K562 (cell line): Measurements from ENCODE around the gene TMEM191C. TPM values are rescaled to one million over a fixed set of nuclear protein-coding genes. Genes with fewer than 3 reads are reported as not detected.

Source experiments
- ATAC-seq: fragments of 200-7000 bp; cut with Tn5 transposase; 3 replicates; pipeline ENCODE4 v1.9.1; 2020; ENCODE audit warnings: moderate library complexity
- BruUV-seq: library from RNA; stranded (reverse); fragments of 400-500 nt; replicated peaks from 2 replicates; lab custom pipeline; 2021; lab: Mats Ljungman, UMichigan
- CTCF ChIA-PET: fragments of 300-600 bp; formaldehyde crosslinking; extraction: SDS; loops from one replicate; lab custom pipeline; 2021; ENCODE audit warnings: low intra/inter-chr PET ratio; lab: Yijun Ruan, JAX
- POLR2A ChIA-PET: fragments of 300-600, 350-650 bp; sonication (Branson Sonifier 250); formaldehyde crosslinking; extraction: SDS; loops from one replicate; lab custom pipeline; 2021; ENCODE audit warnings: antibody characterized with exemption, inconsistent platforms; lab: Yijun Ruan, JAX
- DNase-seq, 4 experiments: peaks; one replicate each; pipeline versions ENCODE4 v3.0.0 to v3.0.0-alpha.2; 2011 to 2018; ENCODE audit warnings: low spot score in 3 of 4, mixed read lengths in 3 of 4; ENCODE audit errors: extremely low read depth in 1 of 4
- FAIRE-seq: peaks from 2 replicates; lab custom pipeline; 2011; peaks lifted over from hg19 to GRCh38; lab: Jason Lieb, UNC
- H2AFZ ChIP-seq: 2 replicates; pipeline ENCODE4 v1.6.0; 2011; ENCODE audit warnings: low read depth, low read length, control low read depth, inconsistent platforms
- H3K27ac ChIP-seq: fragments of 200-600 bp; 3 replicates; pipeline ENCODE4 v1.8.0; 2011; ENCODE audit warnings: low read depth, mild to moderate bottlenecking, control low read depth, inconsistent platforms, low read length, moderate library complexity, mixed read lengths; ENCODE audit errors: extremely low read depth
- H3K27me3 ChIP-seq, 2 experiments: fragments of 300-600 bp in 1 of 2; 2 replicates in 1 of 2; 3 replicates in 1 of 2; pipeline versions ENCODE4 v1.6.0 to v1.8.0; 2011; ENCODE audit warnings: inconsistent platforms in 2 of 2, low read length in 2 of 2, mild to moderate bottlenecking in 1 of 2, mixed read lengths in 1 of 2, moderate library complexity in 1 of 2; ENCODE audit not compliant: control insufficient read depth in 2 of 2, insufficient read depth in 2 of 2
- H3K36me3 ChIP-seq: fragments of 300-600 bp; 3 replicates; pipeline ENCODE4 v1.8.0; 2011; ENCODE audit warnings: mild to moderate bottlenecking, low read length, inconsistent platforms; ENCODE audit not compliant: control insufficient read depth, insufficient read depth
- H3K4me1 ChIP-seq, 2 experiments: fragments of 200-600 bp in 1 of 2; replicated peaks in 1 of 2; 2 replicates in 1 of 2; 3 replicates in 1 of 2; pipeline versions ENCODE4 v1.5.1 to v1.8.0; 2011; ENCODE audit warnings: inconsistent platforms in 2 of 2, low read length in 2 of 2, mild to moderate bottlenecking in 1 of 2, mixed read lengths in 1 of 2, moderate library complexity in 1 of 2; ENCODE audit not compliant: control insufficient read depth in 2 of 2, insufficient read depth in 2 of 2
- H3K4me2 ChIP-seq: 2 replicates; pipeline ENCODE4 v1.6.1; 2011; ENCODE audit warnings: low read length, control low read depth, inconsistent platforms, mixed read lengths; ENCODE audit not compliant: insufficient read depth
- H3K4me3 ChIP-seq: fragments of 200-600 bp; sonication (generic), shearing (Covaris generic); 2 replicates; pipeline ENCODE4 v1.5.1; 2016; ENCODE audit warnings: control low read depth, inconsistent platforms
- H3K79me2 ChIP-seq: fragments of 200-600 bp; 3 replicates; pipeline ENCODE4 v1.8.0; 2011; ENCODE audit warnings: low read length, inconsistent platforms; ENCODE audit not compliant: control insufficient read depth, insufficient read depth
- H3K9ac ChIP-seq, 2 experiments: 2 replicates each; pipeline versions ENCODE4 v1.6.0 to v1.6.1; 2011; ENCODE audit warnings: low read depth in 2 of 2, low read length in 2 of 2, control low read depth in 1 of 2, inconsistent platforms in 1 of 2, mild to moderate bottlenecking in 1 of 2, mixed read lengths in 1 of 2; ENCODE audit not compliant: insufficient read depth in 1 of 2
- H3K9me1 ChIP-seq: one replicate; pipeline ENCODE4 v1.6.0; 2011; ENCODE audit warnings: inconsistent platforms, mild to moderate bottlenecking, low read length, moderate library complexity; ENCODE audit not compliant: control insufficient read depth, insufficient read depth
- H3K9me3 ChIP-seq: replicated peaks from 2 replicates; pipeline ENCODE4 v1.5.1; 2011; ENCODE audit warnings: low read depth, low read length, inconsistent platforms; ENCODE audit not compliant: control insufficient read depth, insufficient read depth
- H4K20me1 ChIP-seq: replicated peaks from 2 replicates; pipeline ENCODE4 v1.6.1; 2011; ENCODE audit warnings: low read length, inconsistent platforms, mixed read lengths; ENCODE audit not compliant: control insufficient read depth, insufficient read depth
- CTBP1 ChIP-seq: fragments of 450-650 bp; IDR thresholded peaks from 2 replicates; pipeline ENCODE4 v1.6.1; 2016; ENCODE audit warnings: borderline replicate concordance
- DMBX1 ChIP-seq: fragments of 250-450 bp; sonication (Bioruptor Pico); IDR thresholded peaks from 2 replicates; pipeline ENCODE4 v1.8.0; 2022; ENCODE audit warnings: inconsistent platforms, mild to moderate bottlenecking, moderate library complexity, borderline replicate concordance
- FOXA3 ChIP-seq, 2 experiments: fragments of 450-650 bp in 1 of 2; sonication (generic) in 1 of 2; formaldehyde crosslinking; IDR thresholded peaks in 1 of 2; conservative IDR thresholded peaks in 1 of 2; 2 replicates each; pipeline versions ENCODE4 v1.4.0 to v1.8.0; 2020 to 2022; ENCODE audit warnings: mild to moderate bottlenecking in 2 of 2, missing genetic modification reagents in 1 of 2
- FOXJ2 ChIP-seq: fragments of 200-800 bp; sonication (Bioruptor generic); IDR thresholded peaks from 2 replicates; pipeline ENCODE4 v1.6.1; 2016; ENCODE audit warnings: missing genetic modification characterization, missing compliant biosample characterization
- MBD1 ChIP-seq: fragments of 250-450 bp; sonication (Bioruptor Pico); IDR thresholded peaks from 2 replicates; pipeline ENCODE4 v1.8.0; 2022; ENCODE audit warnings: inconsistent platforms
- RBM14 ChIP-seq: fragments of 200-400 bp; formaldehyde crosslinking; IDR thresholded peaks from 2 replicates; pipeline ENCODE4 v1.6.1; 2018; ENCODE audit warnings: low read depth, mild to moderate bottlenecking, low read length, moderate library complexity, borderline replicate concordance; ENCODE audit not compliant: insufficient read depth
- SAFB2 ChIP-seq: fragments of 200-400 bp; formaldehyde crosslinking; IDR thresholded peaks from 2 replicates; pipeline ENCODE4 v1.6.1; 2018; ENCODE audit warnings: borderline replicate concordance, low read length, low read depth, moderate library complexity; ENCODE audit not compliant: severe bottlenecking
- SOX6 ChIP-seq: fragments of 450-650 bp; IDR thresholded peaks from 2 replicates; pipeline ENCODE4 v1.6.1; 2014; ENCODE audit warnings: mild to moderate bottlenecking
- SPI1 ChIP-seq: IDR thresholded peaks from 2 replicates; pipeline ENCODE4 v1.6.1; 2011; ENCODE audit warnings: low read depth, low read length, control low read depth, borderline replicate concordance
- SUPT5H ChIP-seq: fragments of 450-650 bp; IDR thresholded peaks from 2 replicates; pipeline ENCODE4 v1.6.1; 2016
- TAF15 ChIP-seq: fragments of 200-400 bp; formaldehyde crosslinking; IDR thresholded peaks from 2 replicates; pipeline ENCODE4 v1.6.1; 2017; ENCODE audit warnings: mild to moderate bottlenecking, low read depth, low read length, moderate library complexity
- YY1 ChIP-seq, 3 experiments: IDR thresholded peaks; 2 replicates each; pipeline ENCODE4 v1.6.1; 2011; ENCODE audit warnings: low read length in 2 of 3, mild to moderate bottlenecking in 2 of 3, moderate library complexity in 2 of 3, borderline replicate concordance in 1 of 3, control low read depth in 1 of 3, low read depth in 1 of 3; ENCODE audit not compliant: insufficient read depth in 3 of 3, insufficient replicate concordance in 2 of 3, control insufficient read depth in 1 of 3, insufficient read length in 1 of 3; ENCODE audit errors: extremely low read depth in 1 of 3
- ZMIZ1 ChIP-seq, 2 experiments: fragments of 150-350 bp in 1 of 2; IDR thresholded peaks; 2 replicates each; pipeline ENCODE4 v1.6.1; 2012 to 2016; ENCODE audit warnings: low read depth in 2 of 2, low read length in 2 of 2, mild to moderate bottlenecking in 1 of 2, moderate library complexity in 1 of 2
- ZNF76 ChIP-seq: fragments of 250-450 bp; sonication (Bioruptor Pico); IDR thresholded peaks from 2 replicates; pipeline ENCODE4 v1.4.0; 2020; ENCODE audit warnings: mild to moderate bottlenecking, moderate library complexity, borderline replicate concordance
- WGBS: fragments of 100-300 bp; shearing (Covaris generic); methylation state at CpG from one replicate; pipeline ENCODE4 v1.1.6; 2016; ENCODE audit warnings: low coverage, mixed read lengths; ENCODE audit not compliant: insufficient coverage; ENCODE audit errors: missing lambda C conversion rate; 5-methylcytosine and 5-hydroxymethylcytosine counted together
- in situ Hi-C: fragments of 300-500 bp; cut with MboI; formaldehyde crosslinking; loops from 4 replicates; pipeline ENCODE4 v1.15.0; 2018; ENCODE audit warnings: inconsistent platforms, mixed read lengths
- intact Hi-C: fragments of 100-400 bp; cut with micrococcal nuclease; formaldehyde crosslinking; loops from 2 replicates; pipeline ENCODE4 v1.14.2; 2022
- polyA plus RNA-seq, 8 experiments: library from polyadenylated mRNA; depleted of rRNA in 4 of 8; stranded (reverse) in 5 of 8; unstranded in 3 of 8; fragments of >200 nt; fragmentation: Nextera tagmentation in 2 of 8; fragmentation: Illumina TruSeq in 1 of 8; extraction: Ambion mirVana in 2 of 8; extraction: Trizol in 1 of 8; gene quantifications; 2 replicates each; pipeline versions ENCODE4 v1.2.1 to v1.2.3, GENCODE V29; 2011 to 2014; ENCODE audit warnings: inconsistent platforms in 1 of 8, missing spikeins in 1 of 8
- total RNA-seq, 7 experiments: library from RNA; depleted of rRNA in 6 of 7; stranded (reverse); fragments of >200 nt in 6 of 7; fragmentation: Illumina TruSeq in 2 of 7; extraction: Trizol in 2 of 7; gene quantifications; 2 replicates each; pipeline versions ENCODE4 v1.2.1 to v1.2.3, GENCODE V29; 2011 to 2021; ENCODE audit warnings: low replicate concordance in 1 of 7

TMEM191C gene
- total and polyA plus RNA-seq, 9 of the 15 experiments (the other 6 are each of a cell fraction or from before 2014, with no cell fraction given): 0.15 to 7.1 (median 1.1) TPM

- ATAC-seq (no peak), DNase-seq (no peak), FAIRE-seq (no peak)
- Histone ChIP-seq H4K20me1 (peaks cover 75% of the 10 kb centered on the region), H3K4me3 (no peak overlapping the region), H3K4me2 (no peak overlapping the region), H2AFZ (no peak overlapping the region), H3K36me3 (peaks cover 79% of the 10 kb centered on the region), H3K9me3 (no peaks in the 10 kb centered on the region), H3K27ac (no peak overlapping the region), H3K27me3 (no peaks in the 10 kb centered on the region), H3K4me1 (peaks cover 0 to 80% of the 10 kb centered on the region in 2 experiments; a peak in 3 of 5 replicates), H3K9ac (peak overlapping the region in 1 of 2 experiments; percentile 73; a peak in 2 of 4 replicates), H3K79me2 (peaks cover 42% of the 10 kb centered on the region), H3K9me1 (peaks cover 25% of the 10 kb centered on the region)
- POLR2A ChIA-PET: interaction anchor here (0.6 to 1.2 kb wide), 3 partner anchors 206 to 877 kb away, joined by 3 read pairs; no protein-coding TSS in a partner anchor
- intact Hi-C loops: no loop called here
- 93% methylated on average over 33 of the region's 33 CpGs for WGBS
- CTCF ChIA-PET: no interaction called here
- no TSS peak for BruUV-seq
- in situ Hi-C loops: no loop called here
- no peak for TF ChIP-seq DMBX1 (CRISPR knock-in tag)
- no peak for TF ChIP-seq FOXJ2 (tag)
- peak; percentile 50; the same call in 1 of the 2 replicates for TF ChIP-seq TAF15
- TF ChIP-seq SPI1: no peak
- TF ChIP-seq ZNF76 (CRISPR knock-in tag): no peak
- TF ChIP-seq FOXA3 (CRISPR knock-in tag; conservative IDR thresholded peaks at IDR 0.05 in 1 of 2, IDR thresholded peaks at IDR 0.05 in 1 of 2): peak in 1 of 2 experiments; percentile 62; a peak in 1 of 4 replicates
- no peak for TF ChIP-seq SAFB2
- 0 out of 2 replicates have a peak, but pooled peaks have one; percentile 53 for TF ChIP-seq RBM14
- TF ChIP-seq CTBP1: no peak
- TF ChIP-seq ZMIZ1 (IDR thresholded peaks at IDR 0.05; ENCODE audit: low read depth in 2 of 2, low read length in 2 of 2): no peak
- no peak for TF ChIP-seq SOX6
- peak in 1 of 3 experiments; percentile 5 for TF ChIP-seq YY1 (IDR thresholded peaks at IDR 0.05; ENCODE audit: borderline replicate concordance in 1 of 3, control insufficient read depth in 1 of 3, extremely low read depth in 1 of 3, insufficient read depth in 3 of 3, insufficient read length in 1 of 3, insufficient replicate concordance in 2 of 3, low read depth in 1 of 3, low read length in 2 of 3)
- 0 out of 2 replicates have a peak, but pooled peaks have one; percentile 57 for TF ChIP-seq SUPT5H
- no peak for TF ChIP-seq MBD1
Observed at GRCh38 chr22:21446827-21447690, 20.1 kb upstream of the TMEM191C start.
